ENCODE results near the gene EPHB1. TPM values are rescaled to one million over a fixed set of nuclear protein-coding genes. Genes with fewer than 3 reads are reported as not detected.

The EPHB1 gene
- total RNA-seq, 1 experiment from 2014 or later, result 0.86 TPM

GRCh38 chr3:134908271-134908670 is 113.2 kb downstream of the EPHB1 start:
- ChIA-PET CTCF (no interaction called here), POLR2A (no interaction called here), RAD21 (ENCODE audit: low non-redundant PET in 1 of 2, low total read pairs in 2 of 2, uncharacterized antibody in 2 of 2, unreplicated experiment in 2 of 2) (no interaction called here)
- no peaks in the 10 kb centered on the region for H4K20me1 ChIP-seq (ENCODE audit: insufficient read depth)
- H3K9me2 ChIP-seq (ENCODE audit: insufficient read depth), result no peaks in the 10 kb centered on the region
- BruUV-seq (replicated peaks), result no TSS peak
- no peak overlapping the region for H2AFZ ChIP-seq (ENCODE audit: low read depth, low read length, poor library complexity, severe bottlenecking)
- ATAC-seq (no peak), DNase-seq (ENCODE audit: low read depth, low spot score) (no peak)
- no peak overlapping the region for H3K4me2 ChIP-seq (ENCODE audit: low read length)
- no peak overlapping the region for H3K9ac ChIP-seq (ENCODE audit: low read length)
- no peaks in the 10 kb centered on the region for H3K79me2 ChIP-seq (ENCODE audit: insufficient read depth, low read length)
- H3K36me3 ChIP-seq (ENCODE audit: control insufficient read depth in 1 of 2, insufficient read depth in 2 of 2, low read length in 2 of 2), result no peaks in the 10 kb centered on the region
- H3K4me3 ChIP-seq (replicated peaks in 1 of 2; ENCODE audit: low read depth in 1 of 2, low read length in 2 of 2), result no peak overlapping the region
- H3K9me3 ChIP-seq (ENCODE audit: control insufficient read depth in 1 of 2, insufficient read depth in 1 of 2, low read depth in 1 of 2, low read length in 2 of 2), result no peaks in the 10 kb centered on the region
- H3K27me3 ChIP-seq (ENCODE audit: insufficient read depth, low read length), result peaks cover 30% of the 10 kb centered on the region
- TF ChIP-seq ATF3 (IDR thresholded peaks at IDR 0.05), result no peak
- TF ChIP-seq EZH2phosphoT487 (IDR thresholded peaks at IDR 0.05; ENCODE audit: borderline replicate concordance), result no peak
- no peak for TF ChIP-seq SP1 (IDR thresholded peaks at IDR 0.05; ENCODE audit: low read depth)
- TF ChIP-seq ZFX (IDR thresholded peaks at IDR 0.05), result no peak
- TF ChIP-seq CEBPB (IDR thresholded peaks at IDR 0.05; ENCODE audit: low read depth), result no peak
- TF ChIP-seq FOSL1 (IDR thresholded peaks at IDR 0.05; ENCODE audit: low read depth), result no peak
- TF ChIP-seq, protein P1, sequence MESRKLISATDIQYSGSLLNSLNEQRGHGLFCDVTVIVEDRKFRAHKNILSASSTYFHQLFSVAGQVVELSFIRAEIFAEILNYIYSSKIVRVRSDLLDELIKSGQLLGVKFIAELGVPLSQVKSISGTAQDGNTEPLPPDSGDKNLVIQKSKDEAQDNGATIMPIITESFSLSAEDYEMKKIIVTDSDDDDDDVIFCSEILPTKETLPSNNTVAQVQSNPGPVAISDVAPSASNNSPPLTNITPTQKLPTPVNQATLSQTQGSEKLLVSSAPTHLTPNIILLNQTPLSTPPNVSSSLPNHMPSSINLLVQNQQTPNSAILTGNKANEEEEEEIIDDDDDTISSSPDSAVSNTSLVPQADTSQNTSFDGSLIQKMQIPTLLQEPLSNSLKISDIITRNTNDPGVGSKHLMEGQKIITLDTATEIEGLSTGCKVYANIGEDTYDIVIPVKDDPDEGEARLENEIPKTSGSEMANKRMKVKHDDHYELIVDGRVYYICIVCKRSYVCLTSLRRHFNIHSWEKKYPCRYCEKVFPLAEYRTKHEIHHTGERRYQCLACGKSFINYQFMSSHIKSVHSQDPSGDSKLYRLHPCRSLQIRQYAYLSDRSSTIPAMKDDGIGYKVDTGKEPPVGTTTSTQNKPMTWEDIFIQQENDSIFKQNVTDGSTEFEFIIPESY (IDR thresholded peaks at IDR 0.05; ENCODE audit: extremely low read depth, insufficient replicate concordance, low read length), result no peak
- no peak for TF ChIP-seq RAD21 (IDR thresholded peaks at IDR 0.05; ENCODE audit: low read depth)
- TF ChIP-seq SIN3A (IDR thresholded peaks at IDR 0.05; ENCODE audit: low read depth), result no peak
- TF ChIP-seq POLR2A (IDR thresholded peaks at IDR 0.05; ENCODE audit: borderline replicate concordance, extremely low read depth, insufficient read depth, insufficient read length), result no peak
- no peak for TF ChIP-seq ZNF274 (IDR thresholded peaks at IDR 0.05; ENCODE audit: low read depth, low read length)
- TF ChIP-seq SRF (IDR thresholded peaks at IDR 0.05; ENCODE audit: low read depth), result no peak
- no peak for TF ChIP-seq YY1 (IDR thresholded peaks at IDR 0.05; ENCODE audit: extremely low read depth, insufficient replicate concordance, low read depth, low read length)
- TF ChIP-seq EZH2 (IDR thresholded peaks at IDR 0.05), result no peak
- TF ChIP-seq EGR1 (IDR thresholded peaks at IDR 0.05; ENCODE audit: low read depth), result no peak
- TF ChIP-seq, protein P2, sequence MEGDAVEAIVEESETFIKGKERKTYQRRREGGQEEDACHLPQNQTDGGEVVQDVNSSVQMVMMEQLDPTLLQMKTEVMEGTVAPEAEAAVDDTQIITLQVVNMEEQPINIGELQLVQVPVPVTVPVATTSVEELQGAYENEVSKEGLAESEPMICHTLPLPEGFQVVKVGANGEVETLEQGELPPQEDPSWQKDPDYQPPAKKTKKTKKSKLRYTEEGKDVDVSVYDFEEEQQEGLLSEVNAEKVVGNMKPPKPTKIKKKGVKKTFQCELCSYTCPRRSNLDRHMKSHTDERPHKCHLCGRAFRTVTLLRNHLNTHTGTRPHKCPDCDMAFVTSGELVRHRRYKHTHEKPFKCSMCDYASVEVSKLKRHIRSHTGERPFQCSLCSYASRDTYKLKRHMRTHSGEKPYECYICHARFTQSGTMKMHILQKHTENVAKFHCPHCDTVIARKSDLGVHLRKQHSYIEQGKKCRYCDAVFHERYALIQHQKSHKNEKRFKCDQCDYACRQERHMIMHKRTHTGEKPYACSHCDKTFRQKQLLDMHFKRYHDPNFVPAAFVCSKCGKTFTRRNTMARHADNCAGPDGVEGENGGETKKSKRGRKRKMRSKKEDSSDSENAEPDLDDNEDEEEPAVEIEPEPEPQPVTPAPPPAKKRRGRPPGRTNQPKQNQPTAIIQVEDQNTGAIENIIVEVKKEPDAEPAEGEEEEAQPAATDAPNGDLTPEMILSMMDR (IDR thresholded peaks at IDR 0.05 in 2 of 3, conservative IDR thresholded peaks at IDR 0.05 in 1 of 3; ENCODE audit: borderline replicate concordance in 1 of 3, insufficient read depth in 1 of 3, low read depth in 2 of 3, low read length in 2 of 3), result no peak
- TF ChIP-seq ELF1 (IDR thresholded peaks at IDR 0.05; ENCODE audit: borderline replicate concordance, low read depth), result no peak
- no peak for TF ChIP-seq POLR2AphosphoS5 (IDR thresholded peaks at IDR 0.05; ENCODE audit: low read depth, low read length)
- no peak for TF ChIP-seq JUND (IDR thresholded peaks at IDR 0.05)
- intact Hi-C loops (cut with micrococcal nuclease), result no loop called here
- no peak overlapping the region for H3K27ac ChIP-seq (ENCODE audit: low read depth, low read length)
- no peaks in the 10 kb centered on the region for H3K4me1 ChIP-seq (ENCODE audit: control insufficient read depth in 1 of 2, insufficient read depth in 2 of 2, low read length in 2 of 2)

All from HCT116 (cell line).